Transverse colon (tissue), 4 donors: ENCODE measurements around the gene BRAT1. TPM values are rescaled to one million over a fixed set of nuclear protein-coding genes. Genes with fewer than 3 reads are reported as not detected.
A peak's percentile ranks its signal among the peaks of the same experiment; 100 is the strongest.

Experiments
- DNase-seq: peaks from one replicate; pipeline ENCODE4 v3.0.0-alpha.2; 2019
- H3K27ac ChIP-seq, 4 donors: fragments of 200-600 bp; sonication (generic); 2 replicates each; pipeline ENCODE4 v1.5.1; 2016 to 2018; ENCODE audit warnings: inconsistent platforms in 4 of 4
- H3K27me3 ChIP-seq: fragments of 200-600 bp; sonication (generic); 2 replicates; pipeline ENCODE4 v1.5.1; 2017; ENCODE audit warnings: inconsistent platforms
- H3K36me3 ChIP-seq, 4 donors: fragments of 200-600 bp; sonication (generic); 2 replicates each; pipeline ENCODE4 v1.5.1; 2017 to 2019; ENCODE audit warnings: inconsistent platforms in 4 of 4
- H3K4me1 ChIP-seq, 4 donors: fragments of 200-600 bp; sonication (generic); 2 replicates each; pipeline ENCODE4 v1.5.1; 2017 to 2020; ENCODE audit warnings: inconsistent platforms in 4 of 4
- H3K4me3 ChIP-seq, 4 donors: fragments of 200-600 bp; sonication (generic); 1 replicate in 1 of 4; 2 replicates in 3 of 4; pipeline versions ENCODE4 v1.5.1 to v1.6.1; 2017 to 2019; ENCODE audit warnings: inconsistent platforms in 4 of 4
- H3K9me3 ChIP-seq, 2 donors: fragments of 200-600 bp; sonication (generic); 2 replicates each; pipeline ENCODE4 v1.5.1; 2017 to 2019; ENCODE audit warnings: inconsistent platforms in 2 of 2
- EP300 ChIP-seq: sonication (generic); formaldehyde crosslinking; IDR thresholded peaks from one replicate; pipeline ENCODE4 v1.6.1; 2017; ENCODE audit warnings: antibody characterized with exemption, low read depth
- POLR2A ChIP-seq: fragments of 450-650 bp; IDR thresholded peaks from one replicate; pipeline ENCODE4 v1.6.1; 2016; ENCODE audit warnings: antibody characterized with exemption, mild to moderate bottlenecking, moderate library complexity
- POLR2AphosphoS5 ChIP-seq, 3 donors: sonication (generic); formaldehyde crosslinking; IDR thresholded peaks; one replicate each; pipeline ENCODE4 v1.6.1; 2016; ENCODE audit warnings: antibody characterized with exemption in 3 of 3
- WGBS, 2 donors: methylation state at CpG; one replicate each; pipeline ENCODE4 v1.1.5; 2018; ENCODE audit warnings: low coverage in 1 of 2; 5-methylcytosine and 5-hydroxymethylcytosine counted together
- in situ Hi-C, 4 donors: fragments of 200-750 bp; cut with MboI; loops; one replicate each; pipeline versions ENCODE4 v1.15.0 to v1.15.1; 2017; ENCODE audit warnings: low sequenced_read_pairs in 3 of 4, low pct_ligation_motif_present in 1 of 4, low pct_unique_long_range_greater_than_20kb in 1 of 4
- intact Hi-C: fragments of 100-400 bp; cut with DNase I; formaldehyde crosslinking; loops from one replicate; pipeline ENCODE4 v1.15.1; 2023; ENCODE audit warnings: low total_unique reads
- total RNA-seq, 4 donors: library from RNA; depleted of rRNA; stranded (reverse); fragments of >200 nt; gene quantifications; one replicate each; pipeline ENCODE4 v1.1.0, GENCODE V29; 2016
- TF ChIP-seq, protein P1 (sequence below), 5 experiments: fragments of 200-600 bp in 3 of 5; fragments of 450-650 bp in 2 of 5; sonication (generic) in 3 of 5; IDR thresholded peaks; 1 replicate in 2 of 5; 2 replicates in 3 of 5; pipeline ENCODE4 v1.5.1; 2016 to 2017; ENCODE audit warnings: antibody characterized with exemption in 5 of 5, inconsistent platforms in 3 of 5, mild to moderate bottlenecking in 2 of 5, moderate library complexity in 1 of 5

BRAT1 gene
- total RNA-seq: 100 to 1,000 TPM in 1 of 4 donors, 10 to 100 TPM in 3; 31.7 to 120 (median 40.4) TPM

DNA sequence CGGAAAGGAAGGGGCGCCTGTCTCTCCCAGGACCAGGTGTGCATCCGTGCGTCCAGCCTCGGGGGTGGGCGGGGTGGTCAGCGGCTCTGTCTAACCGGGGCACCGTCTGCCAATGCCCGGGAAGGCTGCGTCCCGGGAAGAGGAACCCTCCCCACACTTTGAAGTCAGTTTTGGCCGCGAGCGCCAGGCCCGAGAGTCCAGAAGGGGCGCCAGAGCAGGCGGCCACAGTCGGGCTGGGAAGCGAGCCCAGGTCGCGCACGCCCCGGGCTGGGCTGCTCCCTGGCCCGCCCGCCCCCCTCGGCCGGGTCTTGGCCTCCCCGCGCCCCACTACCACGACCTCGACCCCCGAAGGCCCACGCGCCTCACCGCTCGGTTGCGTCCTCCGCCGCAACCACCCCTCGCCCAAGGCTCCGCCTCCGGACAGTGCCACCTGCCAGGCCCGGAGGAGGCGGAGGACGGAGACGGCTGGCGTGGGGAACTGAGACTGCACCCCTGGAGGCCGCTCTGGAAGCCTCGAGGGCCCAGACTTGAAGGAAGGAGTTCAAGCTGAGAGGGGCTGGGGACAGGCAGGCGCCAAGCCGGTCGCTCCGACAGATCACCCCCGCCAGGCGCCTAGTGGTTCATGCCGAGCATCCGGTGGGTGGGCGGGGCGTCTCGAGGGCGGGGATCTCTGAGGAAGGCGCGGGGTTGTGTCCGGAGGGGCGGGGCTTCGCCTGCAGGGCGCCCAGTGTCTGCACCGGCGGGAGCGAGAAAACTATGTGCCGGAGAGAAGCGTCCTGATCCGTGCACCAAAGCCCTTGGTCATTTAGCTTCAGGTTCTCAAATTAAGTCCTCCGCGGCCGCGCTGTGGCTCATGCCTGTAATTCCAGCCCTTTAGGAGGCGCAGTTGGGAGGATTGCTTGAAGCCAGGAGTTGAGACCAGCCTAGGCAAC is at the start of gene BRAT1:
BRAT1 (minus strand) TSS at position 404 of the 932 bp plus-strand sequence. CDS start 1,093 bp downstream, outside the sequence.
- peak; percentile 98 for DNase-seq
- in situ Hi-C loops: no loop called here
- WGBS, 2 donors: 0 to 1% methylated on average over 1 to 42 of the region's 79 CpGs

DNA sequence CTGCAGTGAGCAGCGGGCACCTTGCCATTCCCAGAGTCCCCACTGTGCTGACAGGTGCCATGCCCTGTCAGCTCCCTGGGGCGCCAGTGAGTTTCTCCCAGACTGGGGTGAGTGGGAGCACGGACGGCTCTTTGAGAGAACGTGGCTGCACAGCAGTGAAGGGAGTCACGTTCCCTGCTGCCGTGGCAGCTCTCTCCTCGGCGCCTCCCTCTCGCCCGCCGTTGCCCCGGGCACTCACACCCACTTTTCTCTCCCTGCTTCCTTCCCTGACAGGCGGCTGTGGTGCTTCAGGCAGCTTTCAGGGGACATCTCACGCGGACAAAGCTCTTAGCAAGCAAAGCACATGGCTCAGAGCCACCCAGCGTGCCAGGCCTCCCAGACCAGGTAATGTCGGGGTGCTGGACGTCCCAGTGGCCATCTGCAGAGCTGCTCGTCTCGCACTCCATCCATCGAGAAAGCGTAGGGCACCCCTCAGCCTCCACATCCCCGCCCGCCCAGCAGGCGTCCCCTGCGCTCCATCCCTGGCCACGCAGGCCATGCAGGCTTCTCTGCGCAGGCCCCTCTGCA is 49.4 kb upstream of the BRAT1 start:
- H3K27me3 ChIP-seq: no peaks in the 10 kb centered on the region
- 93% methylated on average over 29 of the region's 29 CpGs; no CpG with 5 or more reads in 1 of the 2 donors for WGBS, 2 donors
- DNase-seq: no peak
- TF ChIP-seq EP300 (no peak), POLR2AphosphoS5 (IDR thresholded peaks at IDR 0.05) (no peak), POLR2A (no peak)
- TF ChIP-seq, protein P1, sequence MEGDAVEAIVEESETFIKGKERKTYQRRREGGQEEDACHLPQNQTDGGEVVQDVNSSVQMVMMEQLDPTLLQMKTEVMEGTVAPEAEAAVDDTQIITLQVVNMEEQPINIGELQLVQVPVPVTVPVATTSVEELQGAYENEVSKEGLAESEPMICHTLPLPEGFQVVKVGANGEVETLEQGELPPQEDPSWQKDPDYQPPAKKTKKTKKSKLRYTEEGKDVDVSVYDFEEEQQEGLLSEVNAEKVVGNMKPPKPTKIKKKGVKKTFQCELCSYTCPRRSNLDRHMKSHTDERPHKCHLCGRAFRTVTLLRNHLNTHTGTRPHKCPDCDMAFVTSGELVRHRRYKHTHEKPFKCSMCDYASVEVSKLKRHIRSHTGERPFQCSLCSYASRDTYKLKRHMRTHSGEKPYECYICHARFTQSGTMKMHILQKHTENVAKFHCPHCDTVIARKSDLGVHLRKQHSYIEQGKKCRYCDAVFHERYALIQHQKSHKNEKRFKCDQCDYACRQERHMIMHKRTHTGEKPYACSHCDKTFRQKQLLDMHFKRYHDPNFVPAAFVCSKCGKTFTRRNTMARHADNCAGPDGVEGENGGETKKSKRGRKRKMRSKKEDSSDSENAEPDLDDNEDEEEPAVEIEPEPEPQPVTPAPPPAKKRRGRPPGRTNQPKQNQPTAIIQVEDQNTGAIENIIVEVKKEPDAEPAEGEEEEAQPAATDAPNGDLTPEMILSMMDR (IDR thresholded peaks at IDR 0.05): no peak
- H3K9me3 ChIP-seq: no peaks in the 10 kb centered on the region
- peaks cover 0 to 4% (median 1%) of the 10 kb centered on the region in 4 donors for H3K4me1 ChIP-seq
- no peak overlapping the region for H3K27ac ChIP-seq
- in situ Hi-C loops (no loop called here), intact Hi-C loops (no loop called here)
- no peaks in the 10 kb centered on the region for H3K36me3 ChIP-seq
- H3K4me3 ChIP-seq: no peak overlapping the region

More for the DNA sequence above, at the start of gene BRAT1:
- H3K27me3 ChIP-seq: no peaks in the 10 kb centered on the region
- TF ChIP-seq POLR2A: peak; percentile 78
- TF ChIP-seq, protein P1 (IDR thresholded peaks at IDR 0.05): peak; percentile 32 to 57 (median 43)
- TF ChIP-seq EP300: no peak
- peak; percentile 84 to 95 (median 89) for TF ChIP-seq POLR2AphosphoS5 (IDR thresholded peaks at IDR 0.05)
- H3K27ac ChIP-seq: peak within 1 kb of the TSS; percentile 95 to 97 (median 96)
- H3K9me3 ChIP-seq: no peaks in the 10 kb centered on the region
- intact Hi-C loops: loop anchor here (5.0 kb wide), 1 partner anchor 67 kb away; no protein-coding TSS in a partner anchor
- peak within 1 kb of the TSS; percentile 69 to 93 (median 84) for H3K4me3 ChIP-seq
- H3K36me3 ChIP-seq: no peaks in the 10 kb centered on the region
- peaks cover 14 to 45% (median 35%) of the 10 kb centered on the region in 4 donors for H3K4me1 ChIP-seq

DNA sequence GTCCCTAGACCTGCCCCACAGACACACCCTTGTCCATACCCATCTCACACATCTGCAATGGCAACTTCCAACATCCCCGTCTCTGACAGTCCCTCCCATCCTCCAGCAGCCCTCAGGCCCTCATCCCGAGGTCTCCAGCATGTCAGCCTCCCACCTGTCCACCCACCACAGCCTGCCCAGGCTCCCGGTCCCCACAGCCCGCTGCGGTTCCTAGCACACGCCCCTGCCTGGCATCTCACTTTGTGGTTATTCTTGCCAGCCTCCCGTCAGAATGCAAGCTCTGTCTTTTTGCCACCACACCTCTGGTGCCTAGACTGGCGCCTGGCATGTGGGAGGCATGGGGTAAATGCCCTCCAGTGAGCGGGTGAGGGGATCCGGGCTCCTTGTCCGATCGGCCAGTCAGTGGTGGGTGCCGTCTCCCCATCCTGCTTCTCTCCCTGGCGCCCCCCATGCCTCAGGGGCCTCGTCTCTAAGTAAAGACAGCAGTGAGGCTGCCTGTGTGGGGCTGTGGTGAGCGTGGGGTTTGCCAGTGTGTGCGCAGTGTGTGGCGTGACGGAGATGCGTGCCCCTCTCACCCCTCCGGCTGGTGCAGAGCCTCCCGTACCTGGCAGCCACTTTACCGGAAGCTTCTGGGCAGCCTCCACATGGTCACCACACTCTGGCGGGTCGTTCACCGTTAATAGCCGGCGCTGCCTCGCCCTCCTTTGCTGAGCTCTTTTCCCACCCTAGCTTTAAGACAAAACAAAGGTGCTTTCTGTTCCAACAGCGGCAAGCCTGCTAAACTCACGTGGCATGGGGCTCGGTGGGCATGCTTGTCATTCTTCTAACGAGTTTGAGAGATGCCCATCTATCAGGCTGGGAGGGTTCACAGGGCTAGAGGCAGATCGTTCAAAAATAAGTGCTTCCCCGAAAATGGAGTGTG is 48.0 kb upstream of the BRAT1 start:
- Histone ChIP-seq H3K4me1 (peaks cover 0 to 4% (median 0%) of the 10 kb centered on the region in 4 donors), H3K36me3 (peaks cover 0 to 13% (median 0%) of the 10 kb centered on the region in 4 donors), H3K4me3 (no peak overlapping the region), H3K27ac (no peak overlapping the region), H3K9me3 (no peaks in the 10 kb centered on the region), H3K27me3 (no peaks in the 10 kb centered on the region)
- intact Hi-C loops: no loop called here
- WGBS, 2 donors: 88 to 91% methylated on average over 3 to 35 of the region's 35 CpGs
- in situ Hi-C loops: no loop called here
- TF ChIP-seq, protein P1 (IDR thresholded peaks at IDR 0.05): no peak
- no peak for TF ChIP-seq POLR2AphosphoS5 (IDR thresholded peaks at IDR 0.05)
- no peak for DNase-seq
